ENCODE results near the gene PEAK1.
"Not testable (repeated sequence)": the region's sequence is repeated elsewhere in the genome, so short reads cannot be mapped to it uniquely, and the experiment has no call there.

Gene PEAK1

GRCh38 chr15:77163781-77164384 is 256.0 kb downstream of the PEAK1 start:
- Histone ChIP-seq H3K27ac (ENCODE audit: low read length, poor library complexity, severe bottlenecking) (no peak overlapping the region), H2BK5ac (ENCODE audit: low read depth, low read length, poor library complexity, severe bottlenecking) (no peak overlapping the region), H3K18ac (ENCODE audit: low read depth in 1 of 2, low read length in 2 of 2) (no peak overlapping the region), H2BK12ac (ENCODE audit: low read length in 2 of 2) (no peak overlapping the region), H2BK120ac (ENCODE audit: low read depth, low read length) (no peak overlapping the region), H2AK5ac (ENCODE audit: low read length, severe bottlenecking) (no peak overlapping the region), H3K4ac (ENCODE audit: low read depth in 1 of 2, low read length in 2 of 2) (no peak overlapping the region), H3K9ac (ENCODE audit: low read length) (no peak overlapping the region), H2BK15ac (ENCODE audit: low read depth, poor library complexity, severe bottlenecking) (no peak overlapping the region), H3K27me3 (ENCODE audit: control insufficient read depth in 1 of 2, insufficient read depth in 1 of 2, low read length in 2 of 2) (no peaks in the 10 kb centered on the region), H3K4me2 (ENCODE audit: low read length, poor library complexity, severe bottlenecking) (no peak overlapping the region), H3K4me1 (ENCODE audit: control insufficient read depth, insufficient read depth, low read depth, low read length) (no peaks in the 10 kb centered on the region), H3K9me3 (ENCODE audit: control insufficient read depth, low read length) (no peaks in the 10 kb centered on the region), H3K36me3 (ENCODE audit: control insufficient read depth in 1 of 2, insufficient read depth in 2 of 2, low read depth in 1 of 2, low read length in 2 of 2) (peaks cover 0 to 9% of the 10 kb centered on the region in 2 experiments), H3K23ac (ENCODE audit: low read length in 2 of 2) (no peak overlapping the region), H3K14ac (ENCODE audit: low read length in 2 of 2) (no peak overlapping the region), H4K91ac (ENCODE audit: low read length) (no peak overlapping the region), H4K8ac (ENCODE audit: low read length) (no peak overlapping the region), H2AFZ (ENCODE audit: low read depth, low read length) (no peak overlapping the region), H3K4me3 (ENCODE audit: insufficient read depth in 1 of 2, low read depth in 1 of 2, low read length in 2 of 2) (no peak overlapping the region), H3K79me1 (replicated peaks; ENCODE audit: low read length, poor library complexity, severe bottlenecking) (peaks cover 6% of the 10 kb centered on the region)
- DNase-seq: no peak
- 77% methylated on average over 6 of the region's 7 CpGs for WGBS

- Histone ChIP-seq H3K27me3 (ENCODE audit: control insufficient read depth in 1 of 2, insufficient read depth in 1 of 2, low read length in 2 of 2) (no peaks in the 10 kb centered on the region), H3K9me3 (ENCODE audit: control insufficient read depth, low read length) (no peaks in the 10 kb centered on the region), H3K4ac (ENCODE audit: low read depth in 1 of 2, low read length in 2 of 2) (no peak overlapping the region), H3K23ac (ENCODE audit: low read length in 2 of 2) (no peak overlapping the region), H2AK5ac (ENCODE audit: low read length, severe bottlenecking) (no peak overlapping the region), H3K18ac (ENCODE audit: low read depth in 1 of 2, low read length in 2 of 2) (no peak overlapping the region), H2BK120ac (ENCODE audit: low read depth, low read length) (no peak overlapping the region), H2BK12ac (ENCODE audit: low read length in 2 of 2) (no peak overlapping the region), H3K79me1 (replicated peaks; ENCODE audit: low read length, poor library complexity, severe bottlenecking) (peaks cover 5% of the 10 kb centered on the region), H3K36me3 (ENCODE audit: control insufficient read depth in 1 of 2, insufficient read depth in 2 of 2, low read depth in 1 of 2, low read length in 2 of 2) (peaks cover 0 to 14% of the 10 kb centered on the region in 2 experiments), H3K9ac (ENCODE audit: low read length) (no peak overlapping the region), H3K4me1 (ENCODE audit: control insufficient read depth, insufficient read depth, low read depth, low read length) (no peaks in the 10 kb centered on the region), H3K4me3 (ENCODE audit: insufficient read depth in 1 of 2, low read depth in 1 of 2, low read length in 2 of 2) (no peak overlapping the region), H3K27ac (ENCODE audit: low read length, poor library complexity, severe bottlenecking) (no peak overlapping the region), H3K14ac (ENCODE audit: low read length in 2 of 2) (no peak overlapping the region), H2BK5ac (ENCODE audit: low read depth, low read length, poor library complexity, severe bottlenecking) (no peak overlapping the region), H2BK15ac (ENCODE audit: low read depth, poor library complexity, severe bottlenecking) (no peak overlapping the region), H4K8ac (ENCODE audit: low read length) (no peak overlapping the region), H2AFZ (ENCODE audit: low read depth, low read length) (no peak overlapping the region), H3K4me2 (ENCODE audit: low read length, poor library complexity, severe bottlenecking) (no peak overlapping the region), H4K91ac (ENCODE audit: low read length) (no peak overlapping the region)
- 93% methylated on average over 2 of the region's 4 CpGs for WGBS
- DNase-seq: no peak
Observed at GRCh38 chr15:77162872-77163633, 256.9 kb downstream of the PEAK1 start.

GRCh38 chr15:77160562-77161478 is 259.1 kb downstream of the PEAK1 start:
- Histone ChIP-seq H2BK5ac (ENCODE audit: low read depth, low read length, poor library complexity, severe bottlenecking) (no peak overlapping the region), H4K8ac (ENCODE audit: low read length) (no peak overlapping the region), H3K4me3 (ENCODE audit: insufficient read depth in 1 of 2, low read depth in 1 of 2, low read length in 2 of 2) (no peak overlapping the region), H3K36me3 (ENCODE audit: control insufficient read depth in 1 of 2, insufficient read depth in 2 of 2, low read depth in 1 of 2, low read length in 2 of 2) (peaks cover 4 to 30% of the 10 kb centered on the region in 2 experiments), H3K23ac (ENCODE audit: low read length in 2 of 2) (no peak overlapping the region), H2BK120ac (ENCODE audit: low read depth, low read length) (no peak overlapping the region), H3K9ac (ENCODE audit: low read length) (no peak overlapping the region), H3K18ac (ENCODE audit: low read depth in 1 of 2, low read length in 2 of 2) (no peak overlapping the region), H3K14ac (ENCODE audit: low read length in 2 of 2) (no peak overlapping the region), H3K79me1 (replicated peaks; ENCODE audit: low read length, poor library complexity, severe bottlenecking) (no peaks in the 10 kb centered on the region), H4K91ac (ENCODE audit: low read length) (no peak overlapping the region), H3K27me3 (ENCODE audit: control insufficient read depth in 1 of 2, insufficient read depth in 1 of 2, low read length in 2 of 2) (no peaks in the 10 kb centered on the region), H2AFZ (ENCODE audit: low read depth, low read length) (no peak overlapping the region), H2BK12ac (ENCODE audit: low read length in 2 of 2) (no peak overlapping the region), H3K4me1 (ENCODE audit: control insufficient read depth, insufficient read depth, low read depth, low read length) (no peaks in the 10 kb centered on the region), H2AK5ac (ENCODE audit: low read length, severe bottlenecking) (no peak overlapping the region), H3K9me3 (ENCODE audit: control insufficient read depth, low read length) (no peaks in the 10 kb centered on the region), H2BK15ac (ENCODE audit: low read depth, poor library complexity, severe bottlenecking) (no peak overlapping the region), H3K27ac (ENCODE audit: low read length, poor library complexity, severe bottlenecking) (no peak overlapping the region), H3K4me2 (ENCODE audit: low read length, poor library complexity, severe bottlenecking) (no peak overlapping the region), H3K4ac (ENCODE audit: low read depth in 1 of 2, low read length in 2 of 2) (no peak overlapping the region)
- DNase-seq: peak; percentile 28
- 68% methylated on average over 7 of the region's 7 CpGs for WGBS

- not testable (repeated sequence) for H2BK15ac ChIP-seq (ENCODE audit: low read depth, poor library complexity, severe bottlenecking); H3K4me2 ChIP-seq (ENCODE audit: low read length, poor library complexity, severe bottlenecking); H4K91ac ChIP-seq (ENCODE audit: low read length); H3K9ac ChIP-seq (ENCODE audit: low read length); H3K14ac ChIP-seq (ENCODE audit: low read length in 2 of 2); H3K27me3 ChIP-seq (ENCODE audit: control insufficient read depth in 1 of 2, insufficient read depth in 1 of 2, low read length in 2 of 2); H4K8ac ChIP-seq (ENCODE audit: low read length); H3K18ac ChIP-seq (ENCODE audit: low read depth in 1 of 2, low read length in 2 of 2); H3K27ac ChIP-seq (ENCODE audit: low read length, poor library complexity, severe bottlenecking); DNase-seq; H2AK5ac ChIP-seq (ENCODE audit: low read length, severe bottlenecking); H2BK12ac ChIP-seq (ENCODE audit: low read length in 2 of 2); H3K4me1 ChIP-seq (ENCODE audit: control insufficient read depth, insufficient read depth, low read depth, low read length); H2BK5ac ChIP-seq (ENCODE audit: low read depth, low read length, poor library complexity, severe bottlenecking); H3K79me1 ChIP-seq (replicated peaks; ENCODE audit: low read length, poor library complexity, severe bottlenecking); H3K4ac ChIP-seq (ENCODE audit: low read depth in 1 of 2, low read length in 2 of 2); H2AFZ ChIP-seq (ENCODE audit: low read depth, low read length); H3K23ac ChIP-seq (ENCODE audit: low read length in 2 of 2); H3K4me3 ChIP-seq (ENCODE audit: insufficient read depth in 1 of 2, low read depth in 1 of 2, low read length in 2 of 2); H2BK120ac ChIP-seq (ENCODE audit: low read depth, low read length); H3K9me3 ChIP-seq (ENCODE audit: control insufficient read depth, low read length)
- 75% methylated on average over 11 of the region's 11 CpGs for WGBS
- H3K36me3 ChIP-seq (ENCODE audit: control insufficient read depth in 1 of 2, insufficient read depth in 2 of 2, low read depth in 1 of 2, low read length in 2 of 2): peaks cover 4 to 29% of the 10 kb centered on the region in 2 experiments
Observed at GRCh38 chr15:77156000-77156399, 263.9 kb downstream of the PEAK1 start.

Measured in mesenchymal stem cell (in vitro differentiated cells and primary cell).